ENCODE measurements around the gene MAP3K15. TPM values are rescaled to one million over a fixed set of nuclear protein-coding genes. Genes with fewer than 3 reads are reported as not detected.
A peak's percentile ranks its signal among the peaks of the same experiment; 100 is the strongest.

MAP3K15 gene
- total RNA-seq, 1 experiment from 2014 or later: 1.3 TPM

DNA sequence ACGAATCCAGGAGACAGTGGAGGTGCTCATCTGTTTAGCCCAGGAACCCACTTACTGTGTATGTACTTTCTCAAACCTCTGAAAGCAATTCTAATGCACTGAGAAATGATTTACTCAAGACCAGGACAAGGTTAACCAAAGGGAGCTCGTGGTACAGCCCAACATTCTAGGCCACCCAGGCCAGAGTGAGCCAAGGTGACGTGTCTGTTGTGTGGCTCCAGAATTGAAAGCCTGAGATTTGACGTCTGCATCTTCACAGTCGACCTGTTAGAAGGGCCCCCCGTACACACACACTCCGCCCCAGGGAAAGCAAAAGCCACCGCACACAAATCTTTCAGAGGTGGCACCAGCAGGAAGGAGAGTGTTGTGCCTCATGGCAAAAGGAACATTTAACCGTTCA, 2.3 kb downstream of the MAP3K15 start:
- no peak overlapping the region for H3K27ac ChIP-seq (ENCODE audit: low read depth, low read length)
- H3K27me3 ChIP-seq (ENCODE audit: insufficient read depth, low read length): no peaks in the 10 kb centered on the region
- no peaks in the 10 kb centered on the region for H3K36me3 ChIP-seq (ENCODE audit: control insufficient read depth in 1 of 2, insufficient read depth in 2 of 2, low read length in 2 of 2)
- no peak overlapping the region for H3K4me3 ChIP-seq (replicated peaks in 1 of 2; ENCODE audit: low read depth in 1 of 2, low read length in 2 of 2)
- no peaks in the 10 kb centered on the region; a peak in 1 of 4 replicates for H3K4me1 ChIP-seq (ENCODE audit: control insufficient read depth in 1 of 2, insufficient read depth in 2 of 2, low read length in 2 of 2)
- TSS peak; percentile 20 for BruUV-seq (replicated peaks)
- no peaks in the 10 kb centered on the region for H3K79me2 ChIP-seq (ENCODE audit: insufficient read depth, low read length)
- no peaks in the 10 kb centered on the region for H3K9me2 ChIP-seq (ENCODE audit: insufficient read depth)
- no peak for DNase-seq (ENCODE audit: low read depth, low spot score)
- POLR2A ChIA-PET: no interaction called here
- no peaks in the 10 kb centered on the region for H4K20me1 ChIP-seq (ENCODE audit: insufficient read depth)
- CTCF ChIA-PET: no interaction called here
- H2AFZ ChIP-seq (ENCODE audit: low read depth, low read length, poor library complexity, severe bottlenecking): no peak overlapping the region
- intact Hi-C loops (cut with micrococcal nuclease): no loop called here
- no peaks in the 10 kb centered on the region for H3K9me3 ChIP-seq (ENCODE audit: control insufficient read depth in 1 of 2, insufficient read depth in 1 of 2, low read depth in 1 of 2, low read length in 2 of 2)
- H3K9ac ChIP-seq (ENCODE audit: low read length): no peak overlapping the region
- RAD21 ChIA-PET (ENCODE audit: low non-redundant PET in 1 of 2, low total read pairs in 2 of 2, uncharacterized antibody in 2 of 2, unreplicated experiment in 2 of 2): no interaction called here
- no peak overlapping the region for H3K4me2 ChIP-seq (ENCODE audit: low read length)
- ATAC-seq: no peak
- TF ChIP-seq, protein P1, sequence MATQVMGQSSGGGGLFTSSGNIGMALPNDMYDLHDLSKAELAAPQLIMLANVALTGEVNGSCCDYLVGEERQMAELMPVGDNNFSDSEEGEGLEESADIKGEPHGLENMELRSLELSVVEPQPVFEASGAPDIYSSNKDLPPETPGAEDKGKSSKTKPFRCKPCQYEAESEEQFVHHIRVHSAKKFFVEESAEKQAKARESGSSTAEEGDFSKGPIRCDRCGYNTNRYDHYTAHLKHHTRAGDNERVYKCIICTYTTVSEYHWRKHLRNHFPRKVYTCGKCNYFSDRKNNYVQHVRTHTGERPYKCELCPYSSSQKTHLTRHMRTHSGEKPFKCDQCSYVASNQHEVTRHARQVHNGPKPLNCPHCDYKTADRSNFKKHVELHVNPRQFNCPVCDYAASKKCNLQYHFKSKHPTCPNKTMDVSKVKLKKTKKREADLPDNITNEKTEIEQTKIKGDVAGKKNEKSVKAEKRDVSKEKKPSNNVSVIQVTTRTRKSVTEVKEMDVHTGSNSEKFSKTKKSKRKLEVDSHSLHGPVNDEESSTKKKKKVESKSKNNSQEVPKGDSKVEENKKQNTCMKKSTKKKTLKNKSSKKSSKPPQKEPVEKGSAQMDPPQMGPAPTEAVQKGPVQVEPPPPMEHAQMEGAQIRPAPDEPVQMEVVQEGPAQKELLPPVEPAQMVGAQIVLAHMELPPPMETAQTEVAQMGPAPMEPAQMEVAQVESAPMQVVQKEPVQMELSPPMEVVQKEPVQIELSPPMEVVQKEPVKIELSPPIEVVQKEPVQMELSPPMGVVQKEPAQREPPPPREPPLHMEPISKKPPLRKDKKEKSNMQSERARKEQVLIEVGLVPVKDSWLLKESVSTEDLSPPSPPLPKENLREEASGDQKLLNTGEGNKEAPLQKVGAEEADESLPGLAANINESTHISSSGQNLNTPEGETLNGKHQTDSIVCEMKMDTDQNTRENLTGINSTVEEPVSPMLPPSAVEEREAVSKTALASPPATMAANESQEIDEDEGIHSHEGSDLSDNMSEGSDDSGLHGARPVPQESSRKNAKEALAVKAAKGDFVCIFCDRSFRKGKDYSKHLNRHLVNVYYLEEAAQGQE (IDR thresholded peaks at IDR 0.05; ENCODE audit: low read depth): no peak
- TF ChIP-seq POLR2A (IDR thresholded peaks at IDR 0.05; ENCODE audit: borderline replicate concordance, extremely low read depth, insufficient read depth, insufficient read length): no peak
- TF ChIP-seq, protein P2, sequence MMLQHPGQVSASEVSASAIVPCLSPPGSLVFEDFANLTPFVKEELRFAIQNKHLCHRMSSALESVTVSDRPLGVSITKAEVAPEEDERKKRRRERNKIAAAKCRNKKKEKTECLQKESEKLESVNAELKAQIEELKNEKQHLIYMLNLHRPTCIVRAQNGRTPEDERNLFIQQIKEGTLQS (IDR thresholded peaks at IDR 0.05): no peak
- no peak for TF ChIP-seq EGR1 (IDR thresholded peaks at IDR 0.05; ENCODE audit: low read depth)
- no peak for TF ChIP-seq CBX3 (IDR thresholded peaks at IDR 0.05; ENCODE audit: low read depth)
- TF ChIP-seq CEBPB (IDR thresholded peaks at IDR 0.05; ENCODE audit: low read depth): no peak
- TF ChIP-seq ZFX (IDR thresholded peaks at IDR 0.05): no peak
- TF ChIP-seq EZH2 (IDR thresholded peaks at IDR 0.05): no peak
- TF ChIP-seq ELF1 (IDR thresholded peaks at IDR 0.05; ENCODE audit: borderline replicate concordance, low read depth): no peak
- TF ChIP-seq SIN3A (IDR thresholded peaks at IDR 0.05; ENCODE audit: low read depth): no peak
- TF ChIP-seq EZH2phosphoT487 (IDR thresholded peaks at IDR 0.05; ENCODE audit: borderline replicate concordance): no peak
- no peak for TF ChIP-seq TCF7L2 (IDR thresholded peaks at IDR 0.05; ENCODE audit: borderline replicate concordance, extremely low read depth, insufficient read depth, insufficient read length)
- TF ChIP-seq YY1 (IDR thresholded peaks at IDR 0.05; ENCODE audit: extremely low read depth, insufficient replicate concordance, low read depth, low read length): no peak
- no peak for TF ChIP-seq JUND (IDR thresholded peaks at IDR 0.05)
- TF ChIP-seq, protein P3, sequence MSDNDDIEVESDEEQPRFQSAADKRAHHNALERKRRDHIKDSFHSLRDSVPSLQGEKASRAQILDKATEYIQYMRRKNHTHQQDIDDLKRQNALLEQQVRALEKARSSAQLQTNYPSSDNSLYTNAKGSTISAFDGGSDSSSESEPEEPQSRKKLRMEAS (IDR thresholded peaks at IDR 0.05): no peak

All from HCT116 (cell line).